NOMO-1 treated with dmso at 0.1 percent for 144 hours (cell line): ENCODE data around the gene PLN.
A peak's percentile ranks its signal among the peaks of the same experiment; 100 is the strongest.

Source experiments
- DNase-seq: peaks from one replicate; lab custom pipeline; 2025; ENCODE audit not compliant: unreplicated experiment; lab: John Stamatoyannopoulos, UW

PLN gene

DNA sequence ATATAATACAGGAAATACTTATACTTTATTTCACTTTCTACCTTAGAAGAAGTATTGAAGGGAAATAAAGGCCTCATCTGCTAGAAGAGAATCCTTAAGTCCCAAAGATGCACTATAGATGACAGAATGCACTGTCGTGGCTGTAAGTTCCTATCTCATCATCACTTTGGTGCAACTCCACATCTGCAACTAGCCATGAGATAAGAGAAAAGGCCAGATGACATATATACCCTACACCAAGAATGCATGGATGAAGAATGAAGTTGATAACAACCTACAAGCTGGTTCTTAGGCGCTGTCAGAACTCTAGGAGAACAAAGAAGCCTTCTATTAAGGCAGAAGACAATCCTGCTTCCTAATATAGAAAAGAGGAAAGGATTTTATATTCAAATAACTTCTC lies 11.6 kb upstream of the PLN start:
- DNase-seq = no peak

DNA sequence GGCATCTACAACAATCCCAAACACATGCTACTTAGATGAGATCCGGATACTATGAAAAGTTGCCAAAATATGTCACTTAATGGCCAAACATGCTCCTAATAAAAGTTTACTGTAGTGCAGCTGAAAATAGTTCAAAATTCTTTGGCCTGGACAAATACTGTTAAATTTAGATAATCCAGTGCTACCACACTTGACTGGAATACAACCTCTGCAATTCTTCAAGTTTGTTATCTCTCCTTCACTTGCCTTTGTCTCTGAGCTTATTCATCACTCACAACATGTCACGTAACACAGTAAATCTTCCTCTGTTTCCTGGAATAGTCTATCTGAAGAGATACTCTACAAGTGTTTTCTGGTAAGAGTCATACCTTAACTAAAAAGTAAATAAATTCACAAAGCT lies 10.5 kb upstream of the PLN start:
- DNase-seq = no peak

DNA sequence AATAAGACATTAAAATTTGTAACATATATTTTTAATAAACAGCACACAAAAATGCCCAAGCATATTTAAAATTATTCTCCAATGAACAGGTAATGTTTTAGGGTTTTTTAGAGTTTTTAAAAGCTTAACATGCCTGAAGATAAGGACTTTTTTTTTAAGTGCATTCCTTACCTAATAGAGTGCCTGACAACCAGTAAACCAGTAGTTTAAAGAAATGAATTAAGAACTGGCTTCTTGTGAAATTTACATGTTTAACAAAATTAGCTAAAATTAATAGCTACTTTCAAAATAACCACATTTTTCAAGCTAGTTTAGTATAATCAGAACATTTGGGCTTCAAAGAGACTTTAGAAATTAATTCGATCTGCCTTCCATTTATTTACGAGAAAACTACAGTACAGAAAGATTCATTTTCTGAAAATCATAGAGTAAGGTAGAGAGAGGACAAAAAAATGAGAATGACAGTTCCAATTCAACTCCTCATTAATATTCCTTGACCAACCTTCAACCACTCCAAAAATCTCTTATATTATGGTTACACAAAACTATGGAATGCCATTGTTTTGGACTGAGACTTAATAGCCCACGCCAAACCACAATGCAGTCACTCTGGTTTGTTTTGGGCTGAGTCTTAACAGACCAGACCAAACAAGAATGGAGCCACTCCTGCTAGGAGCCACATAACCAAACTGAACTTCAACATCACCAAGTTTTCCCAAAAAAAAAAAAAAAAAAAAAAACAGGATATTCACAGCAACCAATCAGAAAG lies 5.7 kb upstream of the PLN start:
- no peak for DNase-seq

DNA sequence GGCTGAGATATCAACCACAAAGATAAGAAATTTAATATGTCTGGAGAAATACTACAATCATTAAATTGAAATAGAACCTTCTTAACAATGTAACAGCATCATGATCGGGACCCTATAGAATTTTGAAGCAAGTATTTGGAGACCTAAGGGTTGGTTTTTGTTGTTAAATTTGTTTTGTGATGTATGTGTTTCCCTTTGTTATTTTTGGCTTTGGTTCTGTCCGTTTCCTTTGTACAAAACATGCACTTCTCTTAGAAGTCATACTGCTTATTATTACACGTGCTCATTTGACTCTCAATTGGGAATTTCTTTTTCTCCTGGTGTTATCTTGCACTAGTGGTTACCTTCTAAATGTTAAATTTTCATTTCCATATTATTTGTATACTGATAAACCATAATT lies 4.0 kb upstream of the PLN start:
- DNase-seq = no peak

DNA sequence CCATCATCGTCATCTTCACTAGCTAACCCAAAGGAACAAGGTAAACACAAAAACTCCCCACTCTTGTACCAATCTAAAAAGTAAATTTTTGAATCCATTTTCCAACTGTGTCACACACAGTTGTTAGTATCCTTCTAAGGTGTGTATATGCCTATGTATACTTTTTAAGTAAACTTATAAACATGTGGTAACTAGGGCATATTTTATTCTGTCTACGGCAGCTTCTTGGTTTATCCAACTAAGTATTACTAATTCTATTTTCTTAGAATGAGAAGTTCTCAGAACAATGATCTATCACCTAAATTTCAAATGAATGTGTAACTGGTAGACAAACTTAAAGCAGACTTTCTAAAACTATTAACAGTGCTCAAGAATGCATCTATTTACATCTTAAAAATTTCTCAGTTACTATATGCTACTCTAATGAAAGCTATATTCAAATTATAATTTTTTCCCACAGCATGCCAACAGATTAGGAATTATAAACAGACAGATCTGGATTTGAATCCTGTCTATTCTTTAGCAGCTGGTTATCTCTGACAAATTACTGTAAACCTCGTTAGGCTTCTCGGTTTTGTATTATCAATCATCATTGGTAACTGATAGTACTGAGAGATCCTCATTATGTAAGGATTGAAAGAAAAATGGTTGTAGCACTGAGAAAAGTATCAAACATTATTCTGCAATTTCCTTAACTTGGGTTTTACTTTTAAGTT lies 1.8 kb upstream of the PLN start:
- DNase-seq = no peak

GRCh38 chr6:118546880-118547218 lies 1.2 kb upstream of the PLN start:
- no peak for DNase-seq

- DNase-seq = no peak
These were observed 517 bp downstream of the PLN start for GRCh38 chr6:118548613-118549012.

- DNase-seq = peak; percentile 12
These were observed 3.3 kb downstream of the PLN start for GRCh38 chr6:118551063-118552053.

GRCh38 chr6:118553132-118553531 lies 5.0 kb downstream of the PLN start:
- no peak for DNase-seq

GRCh38 chr6:118554698-118555097 lies 6.6 kb downstream of the PLN start:
- DNase-seq = no peak

- DNase-seq = no peak
These were observed 10.5 kb downstream of the PLN start for GRCh38 chr6:118558464-118559217.

DNA sequence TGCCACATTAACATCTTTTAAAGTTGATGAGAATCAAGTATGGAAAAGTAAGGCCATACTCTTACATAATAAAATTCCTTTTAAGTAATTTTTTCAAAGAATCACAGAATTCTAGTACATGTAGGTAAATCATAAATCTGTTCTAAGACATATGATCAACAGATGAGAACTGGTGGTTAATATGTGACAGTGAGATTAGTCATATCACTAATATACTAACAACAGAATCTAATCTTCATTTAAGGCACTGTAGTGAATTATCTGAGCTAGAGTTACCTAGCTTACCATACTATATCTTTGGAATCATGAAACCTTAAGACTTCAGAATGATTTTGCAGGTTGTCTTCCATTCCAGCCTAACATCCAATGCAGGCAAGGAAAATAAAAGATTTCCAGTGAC lies 11.6 kb downstream of the PLN start:
- DNase-seq = no peak

DNA sequence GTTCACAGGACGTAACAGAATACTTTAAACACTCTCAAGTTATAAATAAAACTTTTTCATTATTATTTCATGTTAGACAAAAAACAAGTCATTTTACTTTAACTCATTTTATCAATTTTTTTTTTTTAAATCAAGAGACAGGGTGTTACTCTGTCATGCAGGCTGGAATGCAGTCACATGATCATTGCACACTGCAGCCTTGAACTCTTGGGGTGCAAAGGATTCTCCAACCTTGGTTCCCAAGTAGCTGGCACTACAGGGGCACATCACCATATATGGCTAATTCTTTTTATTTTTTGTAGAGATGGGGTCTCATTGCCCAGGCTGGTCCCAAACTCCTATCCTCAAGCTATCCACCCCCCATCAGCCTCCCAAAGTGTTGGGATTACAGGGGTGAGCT lies 14.2 kb downstream of the PLN start:
- no peak for DNase-seq

DNA sequence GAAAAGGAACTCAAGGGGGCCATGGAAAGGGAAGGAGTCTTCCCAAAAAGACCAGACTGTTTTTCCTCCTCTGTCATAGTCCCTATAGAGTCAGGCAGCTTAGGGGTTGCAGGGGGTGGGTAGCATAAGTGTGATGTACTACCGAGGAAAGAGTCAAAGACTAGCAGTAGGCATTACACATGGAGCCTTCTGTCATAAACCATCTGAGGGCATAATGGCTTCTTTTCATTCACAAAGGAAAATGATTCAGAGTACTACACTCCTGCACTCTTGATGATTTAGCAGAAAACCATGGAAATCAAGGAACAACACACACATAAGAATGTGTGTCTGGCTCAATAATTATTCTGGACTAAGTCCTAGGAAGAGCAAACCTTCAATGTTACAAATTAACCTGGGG lies 14.9 kb downstream of the PLN start:
- no peak for DNase-seq

DNA sequence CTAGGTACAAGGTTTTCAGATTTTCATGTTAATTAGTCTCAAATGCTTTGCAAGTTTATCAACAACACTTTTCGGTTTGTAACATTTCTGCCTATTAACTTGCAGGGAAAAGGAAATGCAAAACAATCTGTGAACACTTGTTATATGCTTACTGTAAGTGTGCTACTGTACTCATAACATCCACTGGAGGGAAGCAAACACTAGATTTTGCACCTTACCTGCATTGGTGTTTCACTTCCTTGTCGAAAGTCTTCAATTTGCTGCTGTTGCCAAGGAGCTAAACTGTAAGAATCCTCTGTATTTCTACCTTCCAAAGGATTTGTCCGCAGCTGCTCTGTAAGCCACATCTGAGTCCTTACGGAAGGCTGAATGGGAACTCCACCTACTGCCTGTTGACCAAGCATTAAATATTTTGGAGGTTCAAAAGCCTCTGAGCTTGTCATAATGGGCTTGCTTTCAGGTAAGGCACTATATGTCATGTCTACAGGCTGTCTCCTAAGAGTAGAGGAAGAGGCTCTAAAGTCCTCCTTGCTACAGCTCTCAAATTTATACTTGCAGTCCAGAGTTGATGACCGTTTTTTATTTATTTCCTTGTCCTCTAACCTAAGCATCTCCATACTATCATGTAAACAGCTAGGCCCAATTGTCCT lies 17.3 kb downstream of the PLN start:
- DNase-seq = no peak

DNA sequence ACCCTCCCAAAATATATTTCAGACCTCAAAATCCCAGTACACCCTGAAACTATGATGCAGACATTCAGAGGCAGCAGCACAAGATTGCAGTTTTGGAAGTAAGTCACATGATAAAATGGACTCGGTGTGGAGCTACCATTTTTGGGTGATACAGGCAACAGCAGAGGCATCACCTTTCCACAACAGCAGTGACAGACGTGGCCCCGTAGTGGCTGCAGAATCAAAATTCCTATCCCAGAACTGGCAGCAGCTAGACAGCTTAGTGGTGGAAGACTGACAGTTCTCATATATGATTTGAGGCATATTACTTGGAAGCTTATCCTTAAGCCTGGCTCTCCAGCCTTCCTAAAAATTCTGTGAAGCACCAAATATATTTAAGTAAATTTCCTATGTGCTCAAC lies 19.9 kb downstream of the PLN start:
- no peak for DNase-seq

DNA sequence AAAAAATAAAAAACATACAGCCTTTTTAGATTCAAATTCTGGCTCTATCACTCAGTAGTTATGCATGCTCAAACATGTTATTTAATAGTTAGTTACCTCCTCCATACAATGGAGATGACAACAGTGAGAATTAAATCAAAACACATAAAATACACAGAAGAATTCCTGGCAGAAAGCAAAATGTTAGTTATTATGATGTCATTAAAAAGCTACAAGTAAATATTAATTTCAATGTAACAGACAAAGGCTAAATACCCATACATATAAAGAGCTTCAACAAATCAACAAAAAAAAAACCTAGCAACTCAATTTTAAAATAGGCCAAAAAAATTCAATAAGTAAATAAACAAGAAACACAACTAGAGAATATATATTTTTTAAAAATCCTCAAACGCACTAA lies 21.4 kb downstream of the PLN start:
- no peak for DNase-seq

DNA sequence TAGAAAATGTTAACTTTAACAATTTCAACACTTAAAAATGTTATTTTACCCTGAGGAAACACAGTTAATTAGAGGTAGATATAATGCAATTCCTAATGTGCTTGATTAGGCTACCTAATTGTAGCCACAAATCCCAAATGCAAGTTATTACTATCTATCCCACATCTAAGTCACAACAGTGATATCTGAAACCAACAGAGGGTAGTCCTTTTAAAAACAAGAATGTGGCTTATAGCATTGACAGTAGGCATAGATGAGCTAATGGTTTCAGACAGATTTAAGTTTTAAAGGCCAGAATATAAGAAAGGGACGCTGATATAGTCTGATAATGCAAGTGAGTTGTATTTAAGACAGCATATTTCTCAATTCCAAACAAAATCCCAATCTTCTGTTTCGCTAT lies 23.0 kb downstream of the PLN start:
- DNase-seq = no peak

GRCh38 chr6:118574051-118574865 lies 26.2 kb downstream of the PLN start:
- DNase-seq = no peak

DNA sequence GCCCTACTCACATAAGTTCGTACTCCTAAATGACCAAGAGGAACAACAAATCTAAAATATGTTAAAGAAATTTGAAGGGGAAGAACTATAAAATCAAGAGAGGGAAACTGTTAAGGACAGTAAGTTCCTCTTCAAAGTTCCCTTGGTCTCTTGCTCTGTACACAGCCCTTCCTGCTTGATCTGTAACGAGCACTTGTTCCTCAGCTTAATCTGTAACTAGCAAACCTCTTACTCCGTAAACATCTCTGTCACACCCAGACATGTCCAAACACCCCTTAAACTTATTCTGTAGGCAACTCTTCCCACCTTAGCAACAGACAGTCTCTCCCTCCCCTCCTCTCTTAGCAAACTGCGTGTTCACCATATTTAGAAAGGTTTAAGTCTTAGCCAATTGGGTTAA lies 29.9 kb downstream of the PLN start:
- no peak for DNase-seq
